ENCODE data around the gene RGMA. TPM values are rescaled to one million over a fixed set of nuclear protein-coding genes. Genes with fewer than 3 reads are reported as not detected.
A peak's percentile ranks its signal among the peaks of the same experiment; 100 is the strongest.

Gene RGMA
- total RNA-seq, 1 experiment from 2014 or later: 41.4 TPM

- peak overlapping the region in 1 of 2 experiments; percentile 61; a peak in 3 of 5 replicates for H3K4me3 Mint-ChIP-seq
- Histone ChIP-seq H2AFZ (ENCODE audit: low read length) (no peak overlapping the region), H2BK120ac (ENCODE audit: low read depth, low read length, poor library complexity, severe bottlenecking) (no peak overlapping the region), H2BK5ac (ENCODE audit: insufficient read length, low read length) (no peak overlapping the region), H3K79me2 (ENCODE audit: insufficient read depth, low read length) (peaks cover 32% of the 10 kb centered on the region; the same call in 1 of the 2 replicates), H3K27me3 (ENCODE audit: insufficient read depth, low read length) (no peaks in the 10 kb centered on the region), H3K27ac (ENCODE audit: insufficient read length, low read depth, low read length) (no peak overlapping the region), H3K56ac (ENCODE audit: insufficient read length, low read depth, low read length) (no peak overlapping the region), H4K5ac (ENCODE audit: insufficient read length, low read depth, low read length) (no peak overlapping the region), H3K18ac (ENCODE audit: insufficient read length, low read depth, low read length) (no peak overlapping the region), H3K23me2 (ENCODE audit: insufficient read length, low read depth, low read length, poor library complexity, severe bottlenecking) (no peaks in the 10 kb centered on the region), H3K4ac (ENCODE audit: low read depth, low read length) (no peak overlapping the region), H2BK15ac (ENCODE audit: low read depth, low read length) (no peak overlapping the region), H3K4me1 (ENCODE audit: insufficient read depth, low read length) (peaks cover 28% of the 10 kb centered on the region), H3T11ph (ENCODE audit: low read length) (no peak overlapping the region), H3K9me3 (ENCODE audit: control insufficient read depth, low read depth, low read length) (no peaks in the 10 kb centered on the region), H4K91ac (ENCODE audit: insufficient read length, low read depth, low read length) (no peak overlapping the region), H3K23ac (ENCODE audit: insufficient read length, low read depth, low read length) (no peak overlapping the region), H3K4me2 (ENCODE audit: insufficient read depth, insufficient read length, low read length) (no peak overlapping the region), H2BK20ac (ENCODE audit: low read depth, low read length, poor library complexity, severe bottlenecking) (no peak overlapping the region), H3K9ac (ENCODE audit: extremely low read depth, insufficient read length, low read length) (no peak overlapping the region), H3K14ac (ENCODE audit: insufficient read depth, low read length) (no peak overlapping the region; the same call in 1 of the 2 replicates), H3K79me1 (ENCODE audit: insufficient read depth, low read depth, low read length, poor library complexity, severe bottlenecking) (peaks cover 18% of the 10 kb centered on the region), H4K20me1 (ENCODE audit: control insufficient read depth, insufficient read depth, insufficient read length) (no peaks in the 10 kb centered on the region), H2BK12ac (ENCODE audit: insufficient read length, low read depth, low read length) (no peak overlapping the region), H2AK5ac (ENCODE audit: insufficient read length, low read length) (no peak overlapping the region), H4K8ac (replicated peaks; ENCODE audit: insufficient read length, low read depth, low read length) (no peak overlapping the region)
- no peaks in the 10 kb centered on the region for H3K27me3 Mint-ChIP-seq (ENCODE audit: low read depth)
- peaks cover 25 to 71% (median 49%) of the 10 kb centered on the region in 3 experiments for H3K36me3 Mint-ChIP-seq (ENCODE audit: insufficient read depth in 1 of 3, low read depth in 3 of 3)
- peak overlapping the region; percentile 89 to 98 (median 97) for H3K27ac Mint-ChIP-seq
- peaks cover 86 to 88% of the 10 kb centered on the region in 2 experiments for H3K4me1 Mint-ChIP-seq
- TF ChIP-seq CTCF (conservative IDR thresholded peaks at IDR 0.05): no peak
- no CpG with 5 or more reads among the region's 19 CpGs for WGBS (ENCODE audit: extremely low coverage, insufficient read length, low lambda C conversion rate)
- no peak for DNase-seq
- no peaks in the 10 kb centered on the region for H3K9me3 Mint-ChIP-seq
These were observed 28.4 kb downstream of the RGMA start for GRCh38 chr15:93060336-93061248.

All from H9 (cell line).